ENCODE results near the gene MTCP1. TPM values are rescaled to one million over a fixed set of nuclear protein-coding genes. Genes with fewer than 3 reads are reported as not detected.

MTCP1 gene
- total and polyA plus RNA-seq, 2 experiments from 2014 or later = 0.83 to 17.7 TPM

DNA sequence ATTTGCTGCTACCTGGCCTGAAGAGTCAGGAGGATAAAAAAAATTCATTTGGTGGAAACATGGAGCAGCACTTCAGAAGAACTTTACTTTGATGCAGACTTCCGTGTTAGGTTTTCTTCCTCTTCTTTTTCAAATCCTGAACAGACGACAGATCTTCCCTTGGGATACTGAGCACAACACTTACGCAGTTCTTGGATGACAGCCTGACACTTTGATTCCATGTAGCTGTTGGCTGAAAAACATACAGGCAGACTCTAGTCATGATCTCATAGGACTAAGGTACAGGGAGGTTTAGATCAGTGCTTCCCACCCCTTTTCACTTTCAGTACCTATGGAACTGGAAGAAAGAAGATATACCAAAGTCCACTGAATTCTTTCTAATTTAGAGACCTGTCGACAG, 9.2 kb downstream of the MTCP1 start:
- DNase-seq (ENCODE audit: low spot score) (no peak), ATAC-seq (no peak)
- H3K4me1 Mint-ChIP-seq = no peaks in the 10 kb centered on the region
- H3K9me3 Mint-ChIP-seq = no peaks in the 10 kb centered on the region
- no peak overlapping the region for H3K4me2 ChIP-seq
- peaks cover 3% of the 10 kb centered on the region; the same call in 1 of the 3 replicates for H3K36me3 Mint-ChIP-seq (ENCODE audit: low read depth)
- no peak overlapping the region for H3K27ac ChIP-seq (ENCODE audit: low read depth)
- no peaks in the 10 kb centered on the region for H3K27me3 ChIP-seq (ENCODE audit: insufficient read depth)
- no peaks in the 10 kb centered on the region for H3K79me2 ChIP-seq (replicated peaks; ENCODE audit: insufficient read depth)
- H3K4me3 ChIP-seq = no peak overlapping the region
- no peaks in the 10 kb centered on the region for H3F3A ChIP-seq (replicated peaks; ENCODE audit: low read depth)
- no peaks in the 10 kb centered on the region for H3K9me2 ChIP-seq (ENCODE audit: insufficient read depth)
- H3K4me1 ChIP-seq (ENCODE audit: insufficient read depth) = no peaks in the 10 kb centered on the region
- TF ChIP-seq NANOG (IDR thresholded peaks at IDR 0.05; ENCODE audit: borderline replicate concordance) (no peak), ZNF331 (CRISPR knock-in tag; IDR thresholded peaks at IDR 0.05; ENCODE audit: low read depth) (no peak), ZNF114 (CRISPR knock-in tag; IDR thresholded peaks at IDR 0.05) (no peak), POLR2AphosphoS5 (IDR thresholded peaks at IDR 0.05; ENCODE audit: low read depth) (no peak), JUNB (IDR thresholded peaks at IDR 0.05; ENCODE audit: unreplicated experiment) (no peak), CTCF (conservative IDR thresholded peaks at IDR 0.05; ENCODE audit: low read depth in 2 of 2) (no peak), EZH2 (IDR thresholded peaks at IDR 0.05; ENCODE audit: low read depth, unreplicated experiment) (no peak), CREB1 (CRISPR knock-in tag; IDR thresholded peaks at IDR 0.05; ENCODE audit: low read depth) (no peak), STAT1 (IDR thresholded peaks at IDR 0.05; ENCODE audit: unreplicated experiment) (no peak), EZH2phosphoT487 (IDR thresholded peaks at IDR 0.05; ENCODE audit: unreplicated experiment) (no peak)
- TF ChIP-seq, protein P1, sequence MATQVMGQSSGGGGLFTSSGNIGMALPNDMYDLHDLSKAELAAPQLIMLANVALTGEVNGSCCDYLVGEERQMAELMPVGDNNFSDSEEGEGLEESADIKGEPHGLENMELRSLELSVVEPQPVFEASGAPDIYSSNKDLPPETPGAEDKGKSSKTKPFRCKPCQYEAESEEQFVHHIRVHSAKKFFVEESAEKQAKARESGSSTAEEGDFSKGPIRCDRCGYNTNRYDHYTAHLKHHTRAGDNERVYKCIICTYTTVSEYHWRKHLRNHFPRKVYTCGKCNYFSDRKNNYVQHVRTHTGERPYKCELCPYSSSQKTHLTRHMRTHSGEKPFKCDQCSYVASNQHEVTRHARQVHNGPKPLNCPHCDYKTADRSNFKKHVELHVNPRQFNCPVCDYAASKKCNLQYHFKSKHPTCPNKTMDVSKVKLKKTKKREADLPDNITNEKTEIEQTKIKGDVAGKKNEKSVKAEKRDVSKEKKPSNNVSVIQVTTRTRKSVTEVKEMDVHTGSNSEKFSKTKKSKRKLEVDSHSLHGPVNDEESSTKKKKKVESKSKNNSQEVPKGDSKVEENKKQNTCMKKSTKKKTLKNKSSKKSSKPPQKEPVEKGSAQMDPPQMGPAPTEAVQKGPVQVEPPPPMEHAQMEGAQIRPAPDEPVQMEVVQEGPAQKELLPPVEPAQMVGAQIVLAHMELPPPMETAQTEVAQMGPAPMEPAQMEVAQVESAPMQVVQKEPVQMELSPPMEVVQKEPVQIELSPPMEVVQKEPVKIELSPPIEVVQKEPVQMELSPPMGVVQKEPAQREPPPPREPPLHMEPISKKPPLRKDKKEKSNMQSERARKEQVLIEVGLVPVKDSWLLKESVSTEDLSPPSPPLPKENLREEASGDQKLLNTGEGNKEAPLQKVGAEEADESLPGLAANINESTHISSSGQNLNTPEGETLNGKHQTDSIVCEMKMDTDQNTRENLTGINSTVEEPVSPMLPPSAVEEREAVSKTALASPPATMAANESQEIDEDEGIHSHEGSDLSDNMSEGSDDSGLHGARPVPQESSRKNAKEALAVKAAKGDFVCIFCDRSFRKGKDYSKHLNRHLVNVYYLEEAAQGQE (IDR thresholded peaks at IDR 0.05; ENCODE audit: unreplicated experiment) = no peak
- TF ChIP-seq, protein P2, sequence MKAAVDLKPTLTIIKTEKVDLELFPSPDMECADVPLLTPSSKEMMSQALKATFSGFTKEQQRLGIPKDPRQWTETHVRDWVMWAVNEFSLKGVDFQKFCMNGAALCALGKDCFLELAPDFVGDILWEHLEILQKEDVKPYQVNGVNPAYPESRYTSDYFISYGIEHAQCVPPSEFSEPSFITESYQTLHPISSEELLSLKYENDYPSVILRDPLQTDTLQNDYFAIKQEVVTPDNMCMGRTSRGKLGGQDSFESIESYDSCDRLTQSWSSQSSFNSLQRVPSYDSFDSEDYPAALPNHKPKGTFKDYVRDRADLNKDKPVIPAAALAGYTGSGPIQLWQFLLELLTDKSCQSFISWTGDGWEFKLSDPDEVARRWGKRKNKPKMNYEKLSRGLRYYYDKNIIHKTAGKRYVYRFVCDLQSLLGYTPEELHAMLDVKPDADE (IDR thresholded peaks at IDR 0.05) = no peak
- no peaks in the 10 kb centered on the region for H3K27me3 Mint-ChIP-seq (ENCODE audit: insufficient read depth, low read depth, poor library complexity)
- no peak overlapping the region for H3K4me3 Mint-ChIP-seq
- no peaks in the 10 kb centered on the region for H4K20me1 ChIP-seq (replicated peaks; ENCODE audit: insufficient read depth)
- no peak overlapping the region for H3K27ac Mint-ChIP-seq
- H3K36me3 ChIP-seq (ENCODE audit: insufficient read depth) = no peaks in the 10 kb centered on the region; the same call in 1 of the 2 replicates
- H2AFZ ChIP-seq = no peak overlapping the region
